Natural killer cell (primary cell): ENCODE measurements around the gene STAT5B. TPM values are rescaled to one million over a fixed set of nuclear protein-coding genes. Genes with fewer than 3 reads are reported as not detected.

Experiments
- ATAC-seq, 3 donors: fragments of 150-1000 bp in 2 of 3; fragments of 200-7000 bp in 1 of 3; cut with Tn5 transposase; 1 replicate in 1 of 3; 2 replicates in 2 of 3; pipeline ENCODE4 v1.10.0; 2021; ENCODE audit warnings: mild to moderate bottlenecking in 2 of 3, moderate library complexity in 2 of 3
- DNase-seq, 2 donors: peaks; one replicate each; pipeline versions ENCODE4 v3.0.0 to v3.0.0-alpha.2; 2013 to 2021; ENCODE audit warnings: mixed read lengths in 1 of 2
- H3K27ac ChIP-seq: one replicate; pipeline ENCODE4 v1.5.1; 2013; ENCODE audit warnings: mild to moderate bottlenecking, low read length
- H3K27me3 ChIP-seq: one replicate; pipeline ENCODE4 v1.6.1; 2013; ENCODE audit warnings: low read length; ENCODE audit not compliant: control insufficient read depth, insufficient read depth
- H3K36me3 ChIP-seq: one replicate; pipeline ENCODE4 v1.6.1; 2013; ENCODE audit warnings: low read length; ENCODE audit not compliant: control insufficient read depth, insufficient read depth
- H3K4me1 ChIP-seq: one replicate; pipeline ENCODE4 v1.6.1; 2013; ENCODE audit warnings: low read length; ENCODE audit not compliant: control insufficient read depth, insufficient read depth
- H3K4me3 ChIP-seq: one replicate; pipeline ENCODE4 v1.5.1; 2013; ENCODE audit warnings: low read length
- H3K9me3 ChIP-seq: one replicate; pipeline ENCODE4 v1.6.1; 2013; ENCODE audit warnings: low read length; ENCODE audit not compliant: control insufficient read depth, insufficient read depth
- H3K27ac Mint-ChIP-seq, 2 donors: one replicate each; pipeline ENCODE4 v1.8.0; 2022; ENCODE audit warnings: mild to moderate bottlenecking in 2 of 2, mixed read lengths in 2 of 2, moderate library complexity in 1 of 2
- H3K27me3 Mint-ChIP-seq, 2 donors: one replicate each; pipeline ENCODE4 v1.8.0; 2022; ENCODE audit warnings: low read depth in 2 of 2, mixed read lengths in 2 of 2
- H3K36me3 Mint-ChIP-seq: one replicate; pipeline ENCODE4 v1.8.0; 2022; ENCODE audit warnings: mixed read lengths
- H3K4me1 Mint-ChIP-seq, 2 donors: one replicate each; pipeline ENCODE4 v1.8.0; 2022; ENCODE audit warnings: mixed read lengths in 2 of 2
- H3K4me3 Mint-ChIP-seq: one replicate; pipeline ENCODE4 v1.8.0; 2022; ENCODE audit warnings: mild to moderate bottlenecking, moderate library complexity, mixed read lengths
- H3K9me3 Mint-ChIP-seq, 2 donors: one replicate each; pipeline ENCODE4 v1.8.0; 2022; ENCODE audit warnings: mixed read lengths in 2 of 2
- CTCF ChIP-seq: fragments of 200-600 bp; IDR thresholded peaks from one replicate; pipeline ENCODE4 v1.8.0; 2022; ENCODE audit warnings: antibody characterized with exemption
- WGBS: methylation state at CpG from one replicate; pipeline ENCODE4 v1.1.7; 2013; ENCODE audit warnings: missing lambda C conversion rate; ENCODE audit not compliant: insufficient coverage; 5-methylcytosine and 5-hydroxymethylcytosine counted together
- intact Hi-C: fragments of 100-400 bp; cut with micrococcal nuclease; formaldehyde crosslinking; loops from one replicate; pipeline ENCODE4 v1.14.2; 2022
- total RNA-seq, 4 donors: library from RNA; stranded (reverse); fragments of 120-200 nt in 1 of 4; gene quantifications; one replicate each; pipeline versions ENCODE4 v1.2.3 to v1.2.4, GENCODE V29; 2013 to 2022

STAT5B gene
- total RNA-seq, 3 donors from 2014 or later (not counting 1 experiment from before 2014, with no cell fraction given): 79.9 to 112 (median 103) TPM

GRCh38 chr17:42191275-42191608 is 84.9 kb downstream of the STAT5B start:
- Histone ChIP-seq H3K9me3 (no peaks in the 10 kb centered on the region), H3K4me3 (no peak overlapping the region), H3K27ac (no peak overlapping the region), H3K36me3 (peaks cover 3% of the 10 kb centered on the region), H3K4me1 (peaks cover 31% of the 10 kb centered on the region), H3K27me3 (no peaks in the 10 kb centered on the region)
- no peak for ATAC-seq
- DNase-seq: no peak
- H3K27me3 Mint-ChIP-seq: no peaks in the 10 kb centered on the region
- intact Hi-C loops: no loop called here
- H3K4me1 Mint-ChIP-seq: peaks cover 15 to 27% of the 10 kb centered on the region in 2 donors
- no peaks in the 10 kb centered on the region for H3K36me3 Mint-ChIP-seq
- over 99% methylated on average over 4 of the region's 5 CpGs for WGBS
- no peak overlapping the region for H3K4me3 Mint-ChIP-seq
- no peak overlapping the region for H3K27ac Mint-ChIP-seq
- no peak for TF ChIP-seq CTCF
- H3K9me3 Mint-ChIP-seq: no peaks in the 10 kb centered on the region

- intact Hi-C loops: no loop called here
- Histone ChIP-seq H3K27ac (no peak overlapping the region), H3K9me3 (no peaks in the 10 kb centered on the region), H3K4me3 (no peak overlapping the region), H3K4me1 (peaks cover 31% of the 10 kb centered on the region), H3K36me3 (peaks cover 3% of the 10 kb centered on the region), H3K27me3 (no peaks in the 10 kb centered on the region)
- no peak for DNase-seq
- Mint-ChIP-seq H3K27ac (no peak overlapping the region), H3K9me3 (no peaks in the 10 kb centered on the region), H3K4me1 (peaks cover 15 to 27% of the 10 kb centered on the region in 2 donors), H3K4me3 (no peak overlapping the region), H3K27me3 (no peaks in the 10 kb centered on the region), H3K36me3 (no peaks in the 10 kb centered on the region)
- 92% methylated on average over 17 of the region's 17 CpGs for WGBS
- TF ChIP-seq CTCF: no peak
- no peak for ATAC-seq
Measured at GRCh38 chr17:42190491-42191274, 85.5 kb downstream of the STAT5B start.

GRCh38 chr17:42189651-42189965 is 86.6 kb downstream of the STAT5B start:
- H3K27me3 Mint-ChIP-seq: no peaks in the 10 kb centered on the region

More at GRCh38 chr17:42189651-42189965, 86.6 kb downstream of the STAT5B start:
- peaks cover 3% of the 10 kb centered on the region for H3K36me3 ChIP-seq
- H3K27me3 ChIP-seq: no peaks in the 10 kb centered on the region
- 98% methylated on average over 11 of the region's 11 CpGs for WGBS
- no peak for TF ChIP-seq CTCF
- intact Hi-C loops: no loop called here
- Mint-ChIP-seq H3K27ac (no peak overlapping the region), H3K36me3 (no peaks in the 10 kb centered on the region), H3K4me3 (no peak overlapping the region), H3K9me3 (no peaks in the 10 kb centered on the region), H3K4me1 (peaks cover 16 to 30% of the 10 kb centered on the region in 2 donors)
- no peaks in the 10 kb centered on the region for H3K9me3 ChIP-seq
- H3K4me3 ChIP-seq: no peak overlapping the region
- peaks cover 32% of the 10 kb centered on the region for H3K4me1 ChIP-seq
- DNase-seq: no peak
- ATAC-seq: no peak
- H3K27ac ChIP-seq: no peak overlapping the region
